ENCODE measurements around the gene DDX23. TPM values are rescaled to one million over a fixed set of nuclear protein-coding genes. Genes with fewer than 3 reads are reported as not detected.

DDX23 gene
- total RNA-seq, 6 experiments from 2014 or later = 24.4 to 39.6 (median 31.8) TPM

DNA sequence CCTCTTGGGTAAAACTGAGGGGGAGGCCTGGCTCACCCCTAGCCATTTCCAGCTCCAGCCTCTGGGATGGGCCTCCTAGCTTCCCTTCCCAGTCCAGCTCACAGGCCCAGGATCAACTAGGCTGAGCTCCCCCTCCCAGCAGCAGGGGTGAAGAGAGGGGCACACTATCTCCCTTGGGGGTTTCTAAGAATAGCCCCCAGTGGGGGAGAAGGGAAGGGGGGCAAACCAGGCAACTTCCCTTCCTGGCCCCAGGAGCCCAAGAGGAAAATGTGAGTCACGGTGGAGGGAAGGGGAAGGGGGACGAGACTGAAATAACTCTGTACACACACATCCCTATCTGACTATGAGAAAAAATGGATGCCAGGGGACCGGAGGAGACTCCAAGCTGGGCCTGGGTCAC is 72.1 kb downstream of the DDX23 start:
- ATAC-seq (peak in 1 of 4 donors; percentile 44), DNase-seq (no peak)
- peaks cover 0 to 3% (median 0%) of the 10 kb centered on the region in 4 donors for H3K36me3 ChIP-seq
- no peak overlapping the region for H3K27ac ChIP-seq
- H3K4me1 ChIP-seq = no peaks in the 10 kb centered on the region
- H3K9me3 ChIP-seq = no peaks in the 10 kb centered on the region
- intact Hi-C loops (cut with DNase I) = no loop called here
- TF ChIP-seq, protein P1, sequence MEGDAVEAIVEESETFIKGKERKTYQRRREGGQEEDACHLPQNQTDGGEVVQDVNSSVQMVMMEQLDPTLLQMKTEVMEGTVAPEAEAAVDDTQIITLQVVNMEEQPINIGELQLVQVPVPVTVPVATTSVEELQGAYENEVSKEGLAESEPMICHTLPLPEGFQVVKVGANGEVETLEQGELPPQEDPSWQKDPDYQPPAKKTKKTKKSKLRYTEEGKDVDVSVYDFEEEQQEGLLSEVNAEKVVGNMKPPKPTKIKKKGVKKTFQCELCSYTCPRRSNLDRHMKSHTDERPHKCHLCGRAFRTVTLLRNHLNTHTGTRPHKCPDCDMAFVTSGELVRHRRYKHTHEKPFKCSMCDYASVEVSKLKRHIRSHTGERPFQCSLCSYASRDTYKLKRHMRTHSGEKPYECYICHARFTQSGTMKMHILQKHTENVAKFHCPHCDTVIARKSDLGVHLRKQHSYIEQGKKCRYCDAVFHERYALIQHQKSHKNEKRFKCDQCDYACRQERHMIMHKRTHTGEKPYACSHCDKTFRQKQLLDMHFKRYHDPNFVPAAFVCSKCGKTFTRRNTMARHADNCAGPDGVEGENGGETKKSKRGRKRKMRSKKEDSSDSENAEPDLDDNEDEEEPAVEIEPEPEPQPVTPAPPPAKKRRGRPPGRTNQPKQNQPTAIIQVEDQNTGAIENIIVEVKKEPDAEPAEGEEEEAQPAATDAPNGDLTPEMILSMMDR (IDR thresholded peaks at IDR 0.05) = no peak
- TF ChIP-seq POLR2A (IDR thresholded peaks at IDR 0.05) = no peak
- no peaks in the 10 kb centered on the region for H3K27me3 ChIP-seq
- WGBS (ENCODE audit: insufficient coverage, low coverage, low lambda C conversion rate, missing lambda C conversion rate) = 66% methylated on average over 2 of the region's 3 CpGs
- H3K4me3 ChIP-seq = no peak overlapping the region

Small RNAs within 50 kb of the gene (small RNA-seq; reads per million reads assigned to genes)
- gene RF00019 (0 reads per million in 2 experiments), gene RNU6-600P (0 reads per million in 2 experiments)

Other genes starting within 250 kb of the DDX23 start
- gene KANSL2, start 169.9 kb downstream of the DDX23 start, total RNA-seq = 10 to 100 TPM in 3 of 6 experiments, 1 to 10 TPM in 3; 6.4 to 24.3 (median 12.0) TPM
- 10 to 100 TPM; 10.7 to 18.9 (median 13.9) TPM for gene CCNT1, start 135.5 kb downstream of the DDX23 start, total RNA-seq
- 10 to 100 TPM; 10.9 to 21.4 (median 14.4) TPM for gene ADCY6, start 63.1 kb downstream of the DDX23 start, total RNA-seq
- 1 to 10 TPM in 4 of 6 experiments, under 1 TPM in 2; 0.62 to 2.1 (median 1.2) TPM for gene CACNB3, start 33.7 kb downstream of the DDX23 start, total RNA-seq
- gene RND1, start 13.7 kb upstream of the DDX23 start, total RNA-seq = 10 to 100 TPM in 5 of 6 experiments, 1 to 10 TPM in 1; 6.4 to 72.8 (median 17.2) TPM
- 10 to 100 TPM; 34.9 to 59.5 (median 52.5) TPM for gene FKBP11, start 73.3 kb upstream of the DDX23 start, total RNA-seq
- 10 to 100 TPM; 30.9 to 50.7 (median 47.2) TPM for gene ARF3, start 105.3 kb upstream of the DDX23 start, total RNA-seq
- gene WNT10B, start 119.6 kb upstream of the DDX23 start, total RNA-seq = under 1 TPM in 2 of 6 experiments, not detected in 4; 0.12 TPM
- not detected for gene WNT1, start 126.2 kb upstream of the DDX23 start, total RNA-seq
- gene DDN, start 147.2 kb upstream of the DDX23 start, total RNA-seq = under 1 TPM in 2 of 6 experiments, not detected in 4; 0.18 to 0.19 TPM
- gene PRKAG1, start 166.6 kb upstream of the DDX23 start, total RNA-seq = 10 to 100 TPM; 24.8 to 36.2 (median 30.1) TPM
- 10 to 100 TPM; 28.6 to 35.4 (median 33.3) TPM for gene KMT2D, start 208.6 kb upstream of the DDX23 start, total RNA-seq
- gene RHEBL1, start 217.8 kb upstream of the DDX23 start, total RNA-seq = under 1 TPM in 5 of 6 experiments, not detected in 1; 0.17 to 0.60 (median 0.43) TPM
- gene DHH, start 242.6 kb upstream of the DDX23 start, total RNA-seq = under 1 TPM in 3 of 6 experiments, not detected in 3; 0.04 to 0.13 (median 0.07) TPM

Measured in right lobe of liver (tissue), 6 donors.